Measurements from ENCODE around the gene KLK5.
A peak's percentile ranks its signal among the peaks of the same experiment; 100 is the strongest.

Gene KLK5

GRCh38 chr19:50968716-50969412 lies 16.0 kb upstream of the KLK5 start:
- no peak for DNase-seq

GRCh38 chr19:50967929-50968715 lies 15.3 kb upstream of the KLK5 start:
- DNase-seq, result no peak

- no peak for DNase-seq
These were observed 11.4 kb upstream of the KLK5 start for GRCh38 chr19:50964266-50964665.

GRCh38 chr19:50963381-50963780 lies 10.5 kb upstream of the KLK5 start:
- DNase-seq, result no peak

GRCh38 chr19:50962245-50962644 lies 9.4 kb upstream of the KLK5 start:
- no peak for DNase-seq

GRCh38 chr19:50959731-50960500 lies 7.1 kb upstream of the KLK5 start:
- DNase-seq, result no peak

GRCh38 chr19:50957587-50957986 lies 4.7 kb upstream of the KLK5 start:
- no peak for DNase-seq

- DNase-seq, result no peak
These were observed 3.0 kb downstream of the KLK5 start for GRCh38 chr19:50949861-50950260.

- DNase-seq, result no peak
These were observed 5.7 kb downstream of the KLK5 start for GRCh38 chr19:50947123-50947522.

GRCh38 chr19:50944795-50945194 lies 8.0 kb downstream of the KLK5 start:
- DNase-seq, result no peak

GRCh38 chr19:50943074-50943828 lies 9.6 kb downstream of the KLK5 start:
- no peak for DNase-seq

GRCh38 chr19:50939596-50939995 lies 13.2 kb downstream of the KLK5 start:
- no peak for DNase-seq

- no peak for DNase-seq
These were observed 19.2 kb downstream of the KLK5 start for GRCh38 chr19:50933640-50934039.

GRCh38 chr19:50932690-50933083 lies 20.2 kb downstream of the KLK5 start:
- DNase-seq, result no peak

GRCh38 chr19:50932018-50932689 lies 20.7 kb downstream of the KLK5 start:
- DNase-seq, result no peak

- DNase-seq, result no peak
These were observed 21.8 kb downstream of the KLK5 start for GRCh38 chr19:50931023-50931422.

GRCh38 chr19:50928831-50929230 lies 24.0 kb downstream of the KLK5 start:
- DNase-seq, result no peak

GRCh38 chr19:50926144-50926543 lies 26.7 kb downstream of the KLK5 start:
- DNase-seq, result no peak

GRCh38 chr19:50925734-50926133 lies 27.1 kb downstream of the KLK5 start:
- no peak for DNase-seq

- DNase-seq, result no peak
These were observed 28.3 kb downstream of the KLK5 start for GRCh38 chr19:50924586-50924985.

- peak; percentile 48 for DNase-seq
These were observed 30.5 kb downstream of the KLK5 start for GRCh38 chr19:50922317-50922853.

Measured in NCI-H446 treated with DMSO at 0.1 percent for 48 hours (cell line).